OCI-LY7 (cell line): ENCODE results near the gene GCKR. TPM values are rescaled to one million over a fixed set of nuclear protein-coding genes. Genes with fewer than 3 reads are reported as not detected.

Experiments used
- BruUV-seq: library from RNA; stranded (reverse); fragments of 400-500 nt; replicated peaks from 2 replicates; lab custom pipeline; 2021; lab: Mats Ljungman, UMichigan
- CTCF ChIA-PET: fragments of 300-600 bp; sonication (Branson Sonifier 250); formaldehyde crosslinking; loops from one replicate; lab custom pipeline; 2022; ENCODE audit warnings: antibody characterized with exemption; ENCODE audit not compliant: unreplicated experiment; lab: Charles Lee
- POLR2A ChIA-PET: fragments of 300-600 bp; sonication (Branson Sonifier 250); formaldehyde crosslinking; loops from one replicate; lab custom pipeline; 2022; ENCODE audit warnings: antibody characterized with exemption; lab: Charles Lee
- DNase-seq: peaks from one replicate; pipeline ENCODE4 v3.0.0-alpha.2; 2015; ENCODE audit warnings: low spot score
- H2AFZ ChIP-seq: fragments of 200-600 bp; sonication (generic), shearing (Covaris generic); 2 replicates; pipeline ENCODE4 v1.6.1; 2014; ENCODE audit warnings: mild to moderate bottlenecking, antibody characterized with exemption, low read length, moderate library complexity
- H3K27ac ChIP-seq: fragments of 200-600 bp; sonication (generic); 2 replicates; pipeline ENCODE4 v1.5.1; 2014; ENCODE audit warnings: mixed run types, low read depth, mild to moderate bottlenecking, moderate library complexity, low read length, inconsistent platforms; ENCODE audit not compliant: poor library complexity, severe bottlenecking
- H3K36me3 ChIP-seq: fragments of 200-600 bp; sonication (generic); 2 replicates; pipeline ENCODE4 v1.6.1; 2014; ENCODE audit warnings: mild to moderate bottlenecking, antibody characterized with exemption, low read length, moderate library complexity, mixed read lengths; ENCODE audit not compliant: insufficient read depth
- H3K4me1 ChIP-seq: fragments of 200-600 bp; sonication (generic); 2 replicates; pipeline ENCODE4 v1.5.1; 2014; ENCODE audit warnings: mild to moderate bottlenecking, low read length; ENCODE audit not compliant: insufficient read depth, poor library complexity, severe bottlenecking
- H3K4me2 ChIP-seq: fragments of 200-600 bp; sonication (generic); 2 replicates; pipeline ENCODE4 v1.6.1; 2014; ENCODE audit warnings: mild to moderate bottlenecking, low read length
- H3K4me3 ChIP-seq: fragments of 200-600 bp; sonication (generic); 2 replicates; pipeline ENCODE4 v1.5.1; 2014; ENCODE audit warnings: mild to moderate bottlenecking, low read depth, low read length; ENCODE audit not compliant: poor library complexity, severe bottlenecking
- H3K79me2 ChIP-seq: fragments of 200-600 bp; sonication (generic); 2 replicates; pipeline ENCODE4 v1.6.1; 2016; ENCODE audit warnings: low read depth, mild to moderate bottlenecking, low read length, moderate library complexity, mixed read lengths; ENCODE audit not compliant: insufficient read depth
- H3K9me2 ChIP-seq: fragments of 200-600 bp; sonication (generic); 2 replicates; pipeline ENCODE4 v1.6.1; 2016; ENCODE audit warnings: mild to moderate bottlenecking, low read length, mixed read lengths; ENCODE audit not compliant: insufficient read depth
- H3K9me3 ChIP-seq: fragments of 200-600 bp; sonication (generic); 2 replicates; pipeline ENCODE4 v1.6.1; 2014; ENCODE audit warnings: mild to moderate bottlenecking, mixed run types, low read length, mixed read lengths
- H4K20me1 ChIP-seq: fragments of 200-600 bp; sonication (generic); 2 replicates; pipeline ENCODE4 v1.6.1; 2014; ENCODE audit warnings: mild to moderate bottlenecking, antibody characterized with exemption, low read length, moderate library complexity, mixed read lengths; ENCODE audit not compliant: insufficient read depth
- CTCF ChIP-seq: fragments of 200-600 bp; sonication (generic); conservative IDR thresholded peaks from 2 replicates; pipeline ENCODE4 v1.5.1; 2014; ENCODE audit warnings: mild to moderate bottlenecking, antibody characterized with exemption, low read length, moderate library complexity, mixed read lengths
- EZH2phosphoT487 ChIP-seq: fragments of 200-600 bp; sonication (generic); IDR thresholded peaks from 2 replicates; pipeline ENCODE4 v1.6.1; 2018; ENCODE audit warnings: low read depth, borderline replicate concordance, mild to moderate bottlenecking, mixed run types, antibody characterized with exemption, low read length, moderate library complexity, mixed read lengths
- intact Hi-C: fragments of 100-400 bp; cut with micrococcal nuclease; formaldehyde crosslinking; loops from one replicate; pipeline ENCODE4 v1.10.0; 2022; ENCODE audit not compliant: unreplicated experiment
- total RNA-seq, 2 experiments: library from RNA; depleted of rRNA in 1 of 2; stranded (reverse); fragments of >200 nt in 1 of 2; shearing (Covaris generic) in 1 of 2; gene quantifications; 2 replicates each; pipeline ENCODE4 v1.2.3, GENCODE V29; 2014 to 2022

GCKR gene
- total RNA-seq, 2 experiments from 2014 or later: not detected

DNA sequence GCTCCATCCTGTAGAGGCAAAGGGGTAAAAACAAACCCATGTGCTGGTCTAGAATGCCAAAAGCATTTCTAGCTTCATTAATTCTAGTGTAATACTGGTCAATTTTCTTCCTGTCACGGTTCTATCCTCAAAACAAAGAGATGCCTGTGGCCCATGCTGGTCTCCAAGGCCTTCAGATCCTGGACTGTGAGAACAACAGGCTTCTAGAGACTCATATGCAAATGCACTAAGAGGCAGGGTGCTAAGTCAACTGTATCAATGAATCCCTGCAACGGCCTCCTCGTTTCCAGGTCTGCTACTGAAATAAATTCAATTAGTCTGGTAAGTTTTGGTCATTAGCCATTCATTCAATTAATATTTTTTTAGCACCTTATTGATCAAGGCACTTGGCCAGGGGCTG lies 11.1 kb upstream of the GCKR start:
- no peaks in the 10 kb centered on the region for H3K9me2 ChIP-seq
- no peaks in the 10 kb centered on the region for H4K20me1 ChIP-seq
- H3K4me1 ChIP-seq: peaks cover 20% of the 10 kb centered on the region
- no peaks in the 10 kb centered on the region for H3K79me2 ChIP-seq
- no TSS peak for BruUV-seq
- no peak overlapping the region for H2AFZ ChIP-seq
- intact Hi-C loops: no loop called here
- ChIA-PET CTCF (no interaction called here), POLR2A (interaction anchor here (0.5 to 1.0 kb wide), 3 partner anchors 8 to 19 kb away, joined by 3 read pairs; no protein-coding TSS in a partner anchor)
- DNase-seq: peak; percentile 20
- H3K27ac ChIP-seq: no peak overlapping the region
- H3K4me2 ChIP-seq: peak overlapping the region; percentile 47
- no peaks in the 10 kb centered on the region for H3K9me3 ChIP-seq
- H3K4me3 ChIP-seq: no peak overlapping the region
- TF ChIP-seq CTCF: no peak
- H3K36me3 ChIP-seq: peaks cover 5% of the 10 kb centered on the region; the same call in 1 of the 2 replicates

DNA sequence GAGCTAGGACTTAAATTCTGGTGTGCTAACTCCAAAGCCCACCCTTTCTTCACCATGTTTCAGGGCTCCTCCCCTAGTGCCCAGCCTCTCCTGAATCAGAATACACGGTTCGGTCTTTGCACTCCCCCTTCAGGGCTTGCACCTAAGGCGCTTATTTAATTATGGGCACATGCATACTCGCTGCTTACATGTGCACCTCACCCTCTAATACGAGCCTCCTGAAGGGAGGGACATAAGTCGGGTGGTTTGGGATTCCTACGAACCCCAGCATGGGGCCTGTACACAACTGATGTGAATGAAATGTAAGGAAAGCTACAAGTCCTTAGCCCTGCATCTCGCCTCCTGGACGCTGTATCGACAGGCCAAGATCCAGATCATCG lies 7.5 kb upstream of the GCKR start:
- intact Hi-C loops: no loop called here
- Histone ChIP-seq H3K4me1 (peaks cover 20% of the 10 kb centered on the region), H3K79me2 (no peaks in the 10 kb centered on the region), H3K9me2 (no peaks in the 10 kb centered on the region), H3K27ac (no peak overlapping the region), H4K20me1 (no peaks in the 10 kb centered on the region), H3K9me3 (no peaks in the 10 kb centered on the region), H3K36me3 (no peaks in the 10 kb centered on the region), H3K4me2 (peak overlapping the region; percentile 81), H2AFZ (peak overlapping the region; percentile 70), H3K4me3 (peak overlapping the region; percentile 72)
- TF ChIP-seq EZH2phosphoT487 (no peak), CTCF (peak; percentile 45)
- DNase-seq: peak; percentile 50
- CTCF ChIA-PET: no interaction called here
- POLR2A ChIA-PET: interaction anchor here (0.7 to 1.2 kb wide), 2 partner anchors 9 to 32 kb away, joined by 3 read pairs; no protein-coding TSS in a partner anchor
- BruUV-seq: no TSS peak

GRCh38 chr2:27489498-27490397 lies 6.9 kb upstream of the GCKR start, which contains the start of gene IFT172:
TSS of gene IFT172 (minus strand) at chr2:27489743. CDS start at chr2:27489653, 90 bp downstream.
- H4K20me1 ChIP-seq: no peaks in the 10 kb centered on the region
- POLR2A ChIA-PET: interaction anchor here (1.2 kb wide), 1 partner anchor 10 kb away, joined by 3 read pairs; no protein-coding TSS in a partner anchor
- H3K4me3 ChIP-seq: peak within 1 kb of the TSS; percentile 72
- DNase-seq: peak; percentile 100
- H3K4me2 ChIP-seq: peak within 1 kb of the TSS; percentile 81
- no peaks in the 10 kb centered on the region for H3K9me2 ChIP-seq
- intact Hi-C loops: no loop called here
- TF ChIP-seq EZH2phosphoT487: no peak
- H3K27ac ChIP-seq: no peak within 1 kb of the TSS
- H3K79me2 ChIP-seq: no peaks in the 10 kb centered on the region
- H3K4me1 ChIP-seq: peaks cover 20% of the 10 kb centered on the region
- CTCF ChIA-PET: no interaction called here
- no peaks in the 10 kb centered on the region for H3K9me3 ChIP-seq
- no peaks in the 10 kb centered on the region for H3K36me3 ChIP-seq
- H2AFZ ChIP-seq: peak within 1 kb of the TSS; percentile 96
- no TSS peak for BruUV-seq
